CD14-positive monocyte (primary cell): ENCODE measurements around the gene PTPRN2. TPM values are rescaled to one million over a fixed set of nuclear protein-coding genes. Genes with fewer than 3 reads are reported as not detected.

Source experiments
- DNase-seq, 3 donors: peaks; one replicate each; pipeline ENCODE4 v3.0.0-alpha.2; 2011 to 2022
- H2AFZ ChIP-seq: 2 replicates; pipeline ENCODE4 v1.6.0; 2012; ENCODE audit warnings: mild to moderate bottlenecking, low read depth, low read length, inconsistent platforms; ENCODE audit not compliant: insufficient read depth, poor library complexity, severe bottlenecking
- H3K27ac ChIP-seq, 2 donors: 1 replicate in 1 of 2; 2 replicates in 1 of 2; pipeline ENCODE4 v1.5.1; 2012 to 2013; ENCODE audit warnings: low read length in 2 of 2, control low read depth in 1 of 2, inconsistent platforms in 1 of 2, low read depth in 1 of 2, mild to moderate bottlenecking in 1 of 2
- H3K27me3 ChIP-seq, 2 donors: one replicate each; pipeline versions ENCODE4 v1.6.0 to v1.6.1; 2011 to 2013; ENCODE audit warnings: low read length in 2 of 2; ENCODE audit not compliant: control insufficient read depth in 2 of 2, insufficient read depth in 2 of 2
- H3K36me3 ChIP-seq, 2 donors: replicated peaks in 1 of 2; 1 replicate in 1 of 2; 2 replicates in 1 of 2; pipeline versions ENCODE4 v1.5.1 to v1.6.1; 2012 to 2013; ENCODE audit warnings: low read length in 2 of 2, control low read depth in 1 of 2, inconsistent platforms in 1 of 2, mild to moderate bottlenecking in 1 of 2; ENCODE audit not compliant: insufficient read depth in 2 of 2, control insufficient read depth in 1 of 2
- H3K4me1 ChIP-seq, 2 donors: 1 replicate in 1 of 2; 2 replicates in 1 of 2; pipeline versions ENCODE4 v1.5.1 to v1.6.1; 2012 to 2013; ENCODE audit warnings: low read length in 2 of 2, control low read depth in 1 of 2, inconsistent platforms in 1 of 2, mild to moderate bottlenecking in 1 of 2, moderate library complexity in 1 of 2; ENCODE audit not compliant: insufficient read depth in 2 of 2, control insufficient read depth in 1 of 2
- H3K4me2 ChIP-seq: replicated peaks from 2 replicates; pipeline ENCODE3; 2012; ENCODE audit warnings: low read length, moderate library complexity, mild to moderate bottlenecking; ENCODE audit not compliant: poor library complexity, severe bottlenecking; ENCODE audit errors: extremely low read depth
- H3K4me3 ChIP-seq, 3 experiments: fragments of 200-600 bp in 1 of 3; sonication (generic) in 1 of 3; replicated peaks in 1 of 3; 1 replicate in 2 of 3; 2 replicates in 1 of 3; pipeline ENCODE4 v1.5.1; 2011 to 2013; ENCODE audit warnings: low read length in 3 of 3, mild to moderate bottlenecking in 3 of 3, control low read depth in 2 of 3, low read depth in 2 of 3, inconsistent platforms in 1 of 3, moderate library complexity in 1 of 3
- H3K79me2 ChIP-seq: 2 replicates; pipeline ENCODE4 v1.6.0; 2012; ENCODE audit warnings: mild to moderate bottlenecking, control low read depth, inconsistent platforms, low read length, moderate library complexity; ENCODE audit not compliant: insufficient read depth
- H3K9ac ChIP-seq: 2 replicates; pipeline ENCODE4 v1.6.0; 2017; ENCODE audit warnings: low read length, mild to moderate bottlenecking; ENCODE audit not compliant: insufficient read depth, poor library complexity, severe bottlenecking
- H3K9me3 ChIP-seq, 2 donors: replicated peaks in 1 of 2; 1 replicate in 1 of 2; 2 replicates in 1 of 2; pipeline versions ENCODE4 v1.5.1 to v1.6.1; 2012 to 2013; ENCODE audit warnings: low read length in 2 of 2, control low read depth in 1 of 2; ENCODE audit not compliant: control insufficient read depth in 1 of 2, insufficient read depth in 1 of 2
- H4K20me1 ChIP-seq: 2 replicates; pipeline ENCODE4 v1.6.0; 2012; ENCODE audit warnings: mild to moderate bottlenecking, low read length, control low read depth, moderate library complexity; ENCODE audit not compliant: insufficient read depth
- H3K27ac Mint-ChIP-seq, 7 donors: one replicate each; pipeline ENCODE4 v1.8.0; 2020; ENCODE audit warnings: mild to moderate bottlenecking in 7 of 7, mixed read lengths in 7 of 7, moderate library complexity in 6 of 7, inconsistent platforms in 2 of 7
- H3K27me3 Mint-ChIP-seq, 3 donors: one replicate each; pipeline ENCODE4 v1.8.0; 2021 to 2022; ENCODE audit warnings: low read depth in 3 of 3, mild to moderate bottlenecking in 3 of 3, mixed read lengths in 3 of 3, moderate library complexity in 3 of 3, inconsistent platforms in 1 of 3
- H3K36me3 Mint-ChIP-seq, 2 donors: one replicate each; pipeline ENCODE4 v1.8.0; 2020; ENCODE audit warnings: mixed read lengths in 2 of 2, inconsistent platforms in 1 of 2, mild to moderate bottlenecking in 1 of 2
- H3K4me1 Mint-ChIP-seq: one replicate; pipeline ENCODE4 v1.8.0; 2020; ENCODE audit warnings: mild to moderate bottlenecking, mixed read lengths
- H3K4me3 Mint-ChIP-seq, 2 donors: one replicate each; pipeline ENCODE4 v1.8.0; 2020; ENCODE audit warnings: mild to moderate bottlenecking in 2 of 2, mixed read lengths in 2 of 2, moderate library complexity in 1 of 2
- H3K9me3 Mint-ChIP-seq, 7 donors: one replicate each; pipeline ENCODE4 v1.8.0; 2020 to 2022; ENCODE audit warnings: mixed read lengths in 7 of 7, mild to moderate bottlenecking in 6 of 7, moderate library complexity in 6 of 7, inconsistent platforms in 2 of 7
- WGBS: methylation state at CpG from one replicate; pipeline ENCODE4 v1.1.5; 2013; ENCODE audit warnings: missing lambda C conversion rate; ENCODE audit not compliant: insufficient coverage; 5-methylcytosine and 5-hydroxymethylcytosine counted together
- intact Hi-C, 2 donors: fragments of 100-400 bp; cut with micrococcal nuclease; formaldehyde crosslinking; loops; one replicate each; pipeline versions ENCODE4 v1.15.0 to v1.15.1; 2023
- polyA plus RNA-seq, 3 donors: library from polyadenylated mRNA; depleted of rRNA in 1 of 3; unstranded in 2 of 3; stranded (reverse) in 1 of 3; fragments of 300-500 nt in 2 of 3; fragments of >200 nt in 1 of 3; fragmentation: Illumina TruSeq in 2 of 3; gene quantifications; 1 replicate in 2 of 3; 2 replicates in 1 of 3; pipeline ENCODE4 v1.2.3, GENCODE V29; 2012 to 2021
- TF ChIP-seq, protein P1 (sequence below): fragments of 200-600 bp; IDR thresholded peaks from one replicate; pipeline ENCODE4 v1.8.0; 2022; ENCODE audit warnings: antibody characterized with exemption, mild to moderate bottlenecking

Gene PTPRN2
- polyA plus RNA-seq, 3 donors, result 0.25 to 1.4 (median 0.97) TPM

GRCh38 chr7:158039270-158039669, 548.4 kb downstream of the PTPRN2 start:
- Mint-ChIP-seq H3K9me3 (peaks cover 8 to 30% (median 18%) of the 10 kb centered on the region in 7 donors), H3K36me3 (no peaks in the 10 kb centered on the region)
- no peak overlapping the region for H3K4me2 ChIP-seq

DNA sequence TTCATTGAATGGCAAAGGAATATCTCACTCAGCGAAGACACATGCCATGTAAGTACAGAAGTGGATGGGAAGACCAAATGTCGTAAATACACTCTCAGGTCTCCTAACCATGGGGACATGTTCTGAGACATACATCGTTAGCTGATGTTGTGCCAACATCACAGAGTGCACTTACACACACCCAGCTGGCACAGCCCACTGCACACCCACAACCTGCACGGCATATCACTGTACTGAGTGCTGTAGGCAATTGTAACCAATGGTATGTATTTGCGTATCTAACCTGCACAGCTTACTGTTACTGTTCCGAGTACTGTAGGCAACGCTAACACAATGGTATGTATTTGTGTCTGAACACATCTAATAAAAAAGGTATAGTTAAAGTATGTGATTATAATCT, 550.4 kb downstream of the PTPRN2 start:
- H3K9me3 Mint-ChIP-seq, result peaks cover 21 to 41% (median 33%) of the 10 kb centered on the region in 7 donors
- H3K36me3 ChIP-seq, result no peaks in the 10 kb centered on the region
- no peaks in the 10 kb centered on the region for H3K79me2 ChIP-seq
- no peaks in the 10 kb centered on the region for H3K36me3 Mint-ChIP-seq
- no peak for DNase-seq
- H3K4me2 ChIP-seq, result no peak overlapping the region
- H4K20me1 ChIP-seq, result no peaks in the 10 kb centered on the region
- no peak overlapping the region for H3K4me3 Mint-ChIP-seq
- H3K4me1 ChIP-seq, result no peaks in the 10 kb centered on the region
- no peak overlapping the region for H3K9ac ChIP-seq
- H2AFZ ChIP-seq, result no peak overlapping the region
- H3K27ac ChIP-seq, result no peak overlapping the region
- WGBS, result no CpG with 5 or more reads among the region's 7 CpGs
- no peak overlapping the region for H3K27ac Mint-ChIP-seq
- H3K4me1 Mint-ChIP-seq, result no peaks in the 10 kb centered on the region
- no peaks in the 10 kb centered on the region for H3K27me3 ChIP-seq
- peaks cover 2 to 9% (median 3%) of the 10 kb centered on the region in 3 donors for H3K27me3 Mint-ChIP-seq
- H3K9me3 ChIP-seq, result peaks cover 22 to 26% of the 10 kb centered on the region in 2 donors
- TF ChIP-seq, protein P1, sequence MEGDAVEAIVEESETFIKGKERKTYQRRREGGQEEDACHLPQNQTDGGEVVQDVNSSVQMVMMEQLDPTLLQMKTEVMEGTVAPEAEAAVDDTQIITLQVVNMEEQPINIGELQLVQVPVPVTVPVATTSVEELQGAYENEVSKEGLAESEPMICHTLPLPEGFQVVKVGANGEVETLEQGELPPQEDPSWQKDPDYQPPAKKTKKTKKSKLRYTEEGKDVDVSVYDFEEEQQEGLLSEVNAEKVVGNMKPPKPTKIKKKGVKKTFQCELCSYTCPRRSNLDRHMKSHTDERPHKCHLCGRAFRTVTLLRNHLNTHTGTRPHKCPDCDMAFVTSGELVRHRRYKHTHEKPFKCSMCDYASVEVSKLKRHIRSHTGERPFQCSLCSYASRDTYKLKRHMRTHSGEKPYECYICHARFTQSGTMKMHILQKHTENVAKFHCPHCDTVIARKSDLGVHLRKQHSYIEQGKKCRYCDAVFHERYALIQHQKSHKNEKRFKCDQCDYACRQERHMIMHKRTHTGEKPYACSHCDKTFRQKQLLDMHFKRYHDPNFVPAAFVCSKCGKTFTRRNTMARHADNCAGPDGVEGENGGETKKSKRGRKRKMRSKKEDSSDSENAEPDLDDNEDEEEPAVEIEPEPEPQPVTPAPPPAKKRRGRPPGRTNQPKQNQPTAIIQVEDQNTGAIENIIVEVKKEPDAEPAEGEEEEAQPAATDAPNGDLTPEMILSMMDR, result no peak
- no peak overlapping the region for H3K4me3 ChIP-seq
- intact Hi-C loops, result no loop called here

More at GRCh38 chr7:158039270-158039669, 548.4 kb downstream of the PTPRN2 start:
- H3K4me3 ChIP-seq, result no peak overlapping the region
- TF ChIP-seq, protein P1, result no peak
- H3K27me3 Mint-ChIP-seq, result peaks cover 0 to 5% (median 2%) of the 10 kb centered on the region in 3 donors
- no peak overlapping the region for H3K9ac ChIP-seq
- no peaks in the 10 kb centered on the region for H3K4me1 Mint-ChIP-seq
- H3K9me3 ChIP-seq, result peaks cover 9 to 15% of the 10 kb centered on the region in 2 donors
- H3K4me1 ChIP-seq, result no peaks in the 10 kb centered on the region
- DNase-seq, result no peak
- no peaks in the 10 kb centered on the region for H3K27me3 ChIP-seq
- H4K20me1 ChIP-seq, result no peaks in the 10 kb centered on the region
- no peaks in the 10 kb centered on the region for H3K79me2 ChIP-seq
- H2AFZ ChIP-seq, result no peak overlapping the region
- no peak overlapping the region for H3K4me3 Mint-ChIP-seq
- no peaks in the 10 kb centered on the region for H3K36me3 ChIP-seq
- no peak overlapping the region for H3K27ac ChIP-seq
- intact Hi-C loops, result no loop called here
- H3K27ac Mint-ChIP-seq, result no peak overlapping the region
